GM12878 (cell line): ENCODE results near the gene FURIN. TPM values are rescaled to one million over a fixed set of nuclear protein-coding genes. Genes with fewer than 3 reads are reported as not detected.

Experiments used
- ATF2 ChIP-seq: IDR thresholded peaks from 2 replicates; pipeline ENCODE4 v1.6.1; 2012; ENCODE audit warnings: low read length, inconsistent platforms
- BHLHE40 ChIP-seq, 2 experiments: fragments of 450-650 bp in 1 of 2; IDR thresholded peaks; 2 replicates each; pipeline ENCODE4 v1.6.1; 2011 to 2017; ENCODE audit warnings: low read depth in 2 of 2, borderline replicate concordance in 1 of 2, improper control_type of control experiment in 1 of 2, low read length in 1 of 2, mild to moderate bottlenecking in 1 of 2
- BMI1 ChIP-seq: fragments of 450-650 bp; IDR thresholded peaks from 2 replicates; pipeline ENCODE4 v1.6.1; 2016; ENCODE audit warnings: mild to moderate bottlenecking, moderate library complexity, borderline replicate concordance
- CEBPZ ChIP-seq: fragments of 150-350 bp; IDR thresholded peaks from 2 replicates; pipeline ENCODE4 v1.6.1; 2016; ENCODE audit warnings: low read depth, low read length
- GABPA ChIP-seq: IDR thresholded peaks from 2 replicates; pipeline ENCODE4 v1.6.1; 2014; ENCODE audit warnings: antibody characterized with exemption, low read depth, mild to moderate bottlenecking, inconsistent platforms
- IRF4 ChIP-seq: IDR thresholded peaks from 2 replicates; pipeline ENCODE4 v1.6.1; 2011; ENCODE audit warnings: low read depth, low read length
- KLF5 ChIP-seq: fragments of 450-650 bp; IDR thresholded peaks from 2 replicates; pipeline ENCODE4 v1.6.1; 2014; ENCODE audit warnings: mild to moderate bottlenecking; ENCODE audit not compliant: partially characterized antibody
- NFIC ChIP-seq: IDR thresholded peaks from 2 replicates; pipeline ENCODE4 v1.6.1; 2012; ENCODE audit warnings: low read depth, mild to moderate bottlenecking, inconsistent platforms, low read length, moderate library complexity
- PAX5 ChIP-seq: IDR thresholded peaks from 2 replicates; pipeline ENCODE4 v1.6.1; 2011; ENCODE audit warnings: low read depth, low read length, borderline replicate concordance
- POLR2AphosphoS5 ChIP-seq: IDR thresholded peaks from 2 replicates; pipeline ENCODE4 v1.6.1; 2011; ENCODE audit warnings: mild to moderate bottlenecking, low read length, inconsistent platforms
- POU2F2 ChIP-seq: IDR thresholded peaks from 3 replicates; pipeline ENCODE4 v1.6.1; 2011; ENCODE audit warnings: low read depth, mild to moderate bottlenecking, low read length, borderline replicate concordance
- RBBP5 ChIP-seq: fragments of 200-600 bp; sonication (generic); conservative IDR thresholded peaks from 2 replicates; pipeline ENCODE4 v1.6.1; 2016
- SIN3A ChIP-seq: IDR thresholded peaks from 2 replicates; pipeline ENCODE4 v1.6.1; 2012; ENCODE audit warnings: low read depth, low read length, improper control_type of control experiment
- SKIL ChIP-seq: fragments of 450-650 bp; IDR thresholded peaks from 2 replicates; pipeline ENCODE4 v1.6.1; 2017; ENCODE audit warnings: mild to moderate bottlenecking, low read depth, inconsistent platforms; ENCODE audit not compliant: poor library complexity, severe bottlenecking
- WRNIP1 ChIP-seq: IDR thresholded peaks from 2 replicates; pipeline ENCODE4 v1.6.1; 2011; ENCODE audit warnings: low read depth, low read length, improper control_type of control experiment, borderline replicate concordance
- ZNF592 ChIP-seq: fragments of 450-650 bp; IDR thresholded peaks from 2 replicates; pipeline ENCODE4 v1.6.1; 2017; ENCODE audit warnings: mild to moderate bottlenecking, moderate library complexity
- polyA plus RNA-seq, 11 experiments: library from polyadenylated mRNA; depleted of rRNA in 4 of 11; unstranded in 6 of 11; stranded (reverse) in 5 of 11; fragments of >200 nt; fragmentation: Nextera tagmentation in 4 of 11; fragmentation: Illumina TruSeq in 1 of 11; extraction: Ambion mirVana in 4 of 11; extraction: Trizol in 1 of 11; gene quantifications; 1 replicate in 1 of 11; 2 replicates in 10 of 11; pipeline versions ENCODE4 v1.2.1 to v1.2.3, GENCODE V29; 2011 to 2016; ENCODE audit warnings: inconsistent platforms in 2 of 11, missing spikeins in 2 of 11, low read depth in 1 of 11
- total RNA-seq, 4 experiments: library from RNA; depleted of rRNA in 3 of 4; stranded (reverse); fragments of >200 nt in 3 of 4; fragmentation: Illumina TruSeq in 1 of 4; extraction: Trizol in 1 of 4; gene quantifications; 2 replicates each; pipeline versions ENCODE4 v1.2.1 to v1.2.3, GENCODE V29; 2013 to 2021

FURIN gene
- total and polyA plus RNA-seq, 10 of the 15 experiments (the other 5 are each of a cell fraction or from before 2014, with no cell fraction given) = 0.47 to 39.9 (median 8.0) TPM

GRCh38 chr15:90872486-90873184 is 4.2 kb downstream of the FURIN start (continued):
- peak; percentile 74 for TF ChIP-seq POLR2AphosphoS5
- no peak for TF ChIP-seq CEBPZ
- TF ChIP-seq GABPA = no peak
- TF ChIP-seq PAX5 = peak; percentile 52; the same call in 1 of the 2 replicates
- TF ChIP-seq SKIL = peak; percentile 59
- TF ChIP-seq WRNIP1 = 0 out of 2 replicates have a peak, but pooled peaks have one; percentile 38
- no peak for TF ChIP-seq SIN3A
- TF ChIP-seq ATF2 = 0 out of 2 replicates have a peak, but pooled peaks have one; percentile 47
- no peak for TF ChIP-seq KLF5
- TF ChIP-seq NFIC = peak; percentile 44; the same call in 1 of the 2 replicates
- TF ChIP-seq ZNF592 = no peak
- no peak for TF ChIP-seq BMI1
- TF ChIP-seq RBBP5 = no peak
- 0 out of 3 replicates have a peak, but pooled peaks have one; percentile 26 for TF ChIP-seq POU2F2
- TF ChIP-seq IRF4 = peak; percentile 73
- no peak for TF ChIP-seq BHLHE40 (IDR thresholded peaks at IDR 0.05; ENCODE audit: borderline replicate concordance in 1 of 2, low read depth in 2 of 2, low read length in 1 of 2)
